Posterior vena cava (tissue), 2 donors: ENCODE data around the gene RNF11. TPM values are rescaled to one million over a fixed set of nuclear protein-coding genes. Genes with fewer than 3 reads are reported as not detected.
A peak's percentile ranks its signal among the peaks of the same experiment; 100 is the strongest.
"Not testable (repeated sequence)": the region's sequence is repeated elsewhere in the genome, so short reads cannot be mapped to it uniquely, and the experiment has no call there.

Experiments used
- DNase-seq: peaks from one replicate; pipeline ENCODE4 v3.0.0-alpha.2; 2020; ENCODE audit warnings: low spot score
- intact Hi-C, 2 donors: fragments of 100-400 bp; cut with DNase I; formaldehyde crosslinking; loops; one replicate each; pipeline versions ENCODE4 v1.14.1 to v1.14.2; 2022 to 2023
- total RNA-seq, 2 donors: library from RNA; stranded (reverse); fragmentation: NEBNext Ultra II Directional; extraction: Animal tissue kit (Norgen Biotek cat#: 25700); gene quantifications; one replicate each; pipeline ENCODE4 v1.2.1, GENCODE V29; 2021
- donor health status: DM: yes; HTN: yes; CAD: no.
- donor health status: DM: yes; HTN: yes; CAD: no.

Gene RNF11
- total RNA-seq, 2 donors from 2014 or later, result 101 to 114 TPM

- no peak for DNase-seq
- intact Hi-C loops, result no loop called here
Measured at GRCh38 chr1:51222809-51223208, 13.3 kb upstream of the RNF11 start.

GRCh38 chr1:51224255-51224654 lies 11.8 kb upstream of the RNF11 start:
- intact Hi-C loops, result no loop called here
- DNase-seq, result no peak

DNA sequence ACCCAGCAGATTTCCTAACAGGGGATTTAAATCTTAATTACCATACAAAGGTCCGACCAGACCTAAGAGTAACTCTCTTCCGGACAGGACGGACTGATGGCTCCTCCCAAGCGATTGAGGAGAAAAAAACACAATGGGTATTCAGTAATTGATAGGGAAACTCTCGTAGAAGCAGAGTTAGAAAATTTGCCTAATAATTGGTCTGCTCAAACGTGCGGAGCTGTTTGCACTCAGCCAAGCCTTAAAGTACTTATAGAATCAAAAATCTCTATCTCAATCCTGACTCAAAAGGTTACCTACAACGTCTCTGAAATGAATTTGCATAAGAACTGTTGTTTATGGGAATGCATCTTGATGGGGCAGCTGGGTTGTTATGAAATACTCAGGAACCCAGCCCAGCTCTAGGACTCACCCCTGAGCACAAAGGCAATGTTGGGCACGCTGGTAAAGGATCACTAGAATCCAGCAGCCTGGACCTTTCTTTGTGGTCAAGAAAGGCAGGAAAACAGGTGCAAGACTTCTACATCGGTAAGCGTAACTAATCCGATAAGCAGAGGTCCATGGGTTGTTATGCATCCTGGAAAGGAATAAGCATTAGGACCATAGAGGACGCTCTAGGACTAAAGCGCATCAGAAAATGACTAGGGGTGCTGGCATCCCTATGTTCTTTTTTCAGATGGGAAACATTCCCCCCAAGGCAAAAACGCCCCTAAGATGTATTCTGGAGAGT lies 8.7 kb upstream of the RNF11 start:
- intact Hi-C loops, DNase-seq: not testable (repeated sequence)

DNA sequence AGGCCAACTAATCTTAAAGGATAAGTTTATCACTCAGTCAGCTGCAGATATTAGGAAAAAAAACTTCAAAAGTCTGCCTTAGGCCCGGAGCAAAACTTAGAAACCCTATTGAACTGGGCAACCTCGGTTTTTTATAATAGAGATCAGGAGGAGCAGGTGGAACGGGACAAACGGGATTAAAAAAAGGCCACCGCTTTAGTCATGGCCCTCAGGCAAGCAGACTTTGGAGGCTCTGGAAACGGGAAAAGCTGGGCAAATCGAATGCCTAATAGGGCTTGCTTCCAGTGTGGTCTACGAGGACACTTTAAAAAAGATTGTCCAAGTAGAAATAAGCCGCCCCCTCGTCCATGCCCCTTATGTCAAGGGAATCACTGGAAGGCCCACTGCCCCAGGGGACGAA lies 7.6 kb upstream of the RNF11 start:
- intact Hi-C loops, DNase-seq: not testable (repeated sequence)

DNA sequence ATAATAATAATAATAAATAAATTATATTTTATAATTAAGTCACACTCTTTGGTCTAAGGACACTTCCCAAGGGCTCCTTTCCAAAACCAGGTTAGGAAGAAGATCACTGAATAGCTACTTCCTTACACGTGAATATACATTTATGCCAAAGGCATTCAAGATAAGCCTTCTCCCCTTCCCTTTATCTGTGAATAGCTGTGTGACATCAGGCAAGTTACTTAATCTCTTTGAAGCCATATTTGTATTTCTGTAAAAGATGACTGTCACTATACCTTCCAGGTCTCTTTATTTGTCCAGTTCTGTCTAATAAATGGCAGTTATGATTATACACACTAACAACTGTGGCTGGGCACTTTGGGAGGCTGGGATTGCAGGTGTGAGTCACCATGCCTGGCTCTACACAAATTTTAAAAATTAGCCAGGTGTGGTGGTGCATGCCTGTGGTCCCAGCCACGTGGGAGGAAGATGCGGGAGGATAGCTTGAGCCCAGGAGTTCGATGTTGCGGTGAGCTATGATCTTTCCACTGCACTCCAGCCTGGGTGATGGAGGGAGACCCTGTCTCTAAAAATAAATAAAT lies 5.5 kb upstream of the RNF11 start:
- intact Hi-C loops, result no loop called here

DNA sequence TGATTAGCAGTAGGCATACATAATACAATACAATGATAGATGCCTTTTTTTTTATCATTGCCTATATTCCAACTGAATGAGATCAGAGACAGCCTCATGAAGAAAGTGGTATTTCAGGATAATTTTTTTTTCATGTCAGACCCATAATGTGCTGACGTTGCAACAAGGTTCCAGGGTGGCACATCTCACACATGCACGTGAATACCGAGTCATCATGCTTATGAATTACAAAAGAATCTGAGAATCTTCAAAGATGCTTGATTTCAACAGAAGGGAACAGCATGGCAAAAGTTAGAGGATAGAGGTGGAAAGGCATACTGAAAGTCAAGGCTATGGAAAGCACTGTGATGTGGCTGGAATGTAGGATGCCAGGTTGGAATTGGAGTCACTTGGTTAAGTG lies 5.0 kb upstream of the RNF11 start:
- intact Hi-C loops, result no loop called here
- DNase-seq, result no peak

More for the DNA sequence above, 5.5 kb upstream of the RNF11 start:
- no peak for DNase-seq

- intact Hi-C loops, result no loop called here
Measured at GRCh38 chr1:51231896-51232295, 4.2 kb upstream of the RNF11 start.

DNA sequence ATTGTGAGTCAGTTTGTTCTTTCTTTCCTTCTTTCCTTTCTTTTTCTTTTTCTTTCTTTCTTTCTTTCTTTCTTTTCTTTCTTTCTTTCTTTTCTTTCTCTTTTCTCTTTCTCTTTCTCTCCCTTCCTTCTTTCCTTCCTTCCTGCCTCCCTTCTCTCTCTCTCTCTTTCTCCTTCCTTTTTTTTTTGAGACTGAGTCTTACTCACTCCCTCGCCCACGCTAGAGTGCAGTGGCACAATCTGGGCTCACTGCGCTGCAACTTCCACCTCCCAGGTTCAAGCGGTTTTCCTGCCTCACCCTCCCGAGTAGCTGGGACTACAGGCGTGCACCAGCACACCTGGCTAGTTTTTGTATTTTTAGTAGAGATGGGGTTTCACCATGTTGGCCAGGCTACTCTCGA lies 1.8 kb upstream of the RNF11 start:
- DNase-seq, intact Hi-C loops: not testable (repeated sequence)

More at GRCh38 chr1:51231896-51232295, 4.2 kb upstream of the RNF11 start:
- DNase-seq, result no peak

GRCh38 chr1:51234721-51235425 lies 1.2 kb upstream of the RNF11 start:
- DNase-seq, result no peak
- intact Hi-C loops, result no loop called here

- intact Hi-C loops, result no loop called here
Measured at GRCh38 chr1:51236531-51237350, 668 bp downstream of the RNF11 start.

DNA sequence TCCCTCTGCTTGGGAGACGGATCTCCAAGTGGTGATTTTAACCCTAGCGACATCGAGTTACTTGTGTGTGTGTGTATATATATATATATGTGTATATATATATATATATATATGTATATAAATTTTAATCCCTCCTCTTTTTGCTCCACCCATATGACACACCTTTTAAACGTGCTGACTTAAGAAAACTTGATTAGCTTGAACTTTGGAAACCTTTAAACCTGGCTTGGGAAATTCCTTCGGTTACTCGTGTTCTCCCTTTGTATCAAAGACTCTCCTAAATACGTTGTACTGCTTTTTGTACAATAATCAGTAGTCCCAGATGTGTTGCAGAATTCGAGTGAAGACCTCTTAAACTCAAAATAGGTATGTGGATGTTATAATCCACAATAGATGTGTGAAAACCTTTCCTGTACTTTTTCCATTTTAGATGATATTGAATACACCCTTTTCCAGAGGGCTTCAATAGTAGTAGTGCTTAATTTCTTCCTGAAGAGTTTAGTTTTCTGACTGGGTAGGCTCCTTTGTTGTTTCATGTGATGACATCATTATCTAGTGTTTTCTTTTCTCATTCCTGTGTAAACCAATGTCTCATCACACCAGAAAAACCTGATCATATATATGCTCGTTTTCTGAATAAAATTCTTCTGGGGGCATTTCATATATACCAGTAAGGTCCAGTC lies 1.4 kb downstream of the RNF11 start:
- DNase-seq, result no peak
- intact Hi-C loops, result no loop called here

More at GRCh38 chr1:51236531-51237350, 668 bp downstream of the RNF11 start:
- DNase-seq, result peak; percentile 84

DNA sequence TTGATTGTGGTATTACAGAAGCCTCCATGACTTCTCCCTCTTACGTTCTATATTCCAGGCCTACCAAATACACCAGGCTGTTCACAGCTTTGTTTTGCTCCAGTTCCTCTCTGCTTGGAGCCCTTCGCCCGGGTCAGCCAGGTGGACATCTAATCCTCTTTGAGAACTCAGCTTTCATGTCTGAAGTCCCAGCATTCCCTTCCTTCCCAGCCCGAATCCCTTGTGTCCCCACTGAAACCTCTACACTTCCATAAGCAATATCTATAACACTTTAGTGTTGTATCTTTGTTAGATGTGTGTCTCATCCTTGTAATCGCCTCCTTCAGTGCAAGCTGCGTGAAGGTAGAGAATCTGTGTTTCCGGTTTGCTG lies 1.9 kb downstream of the RNF11 start:
- no peak for DNase-seq
- intact Hi-C loops, result no loop called here

DNA sequence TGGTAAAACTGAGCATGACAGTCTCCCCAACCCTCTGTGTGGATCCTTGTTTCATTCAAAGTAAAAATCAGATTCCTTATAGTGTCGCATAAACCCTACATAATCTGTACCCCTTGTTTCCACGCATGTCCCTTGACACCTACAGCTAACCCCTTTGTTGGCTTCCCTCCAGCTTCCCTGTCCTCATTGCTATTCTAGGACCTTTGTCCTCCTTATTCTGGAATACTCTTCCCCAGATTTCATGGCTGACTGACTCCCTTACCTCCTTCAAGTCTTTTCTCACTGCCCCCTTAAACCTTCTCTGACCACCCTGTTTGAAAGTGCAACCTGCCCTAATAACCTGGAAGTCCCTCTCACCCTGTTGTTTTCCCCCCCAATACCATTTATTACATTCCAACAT lies 4.0 kb downstream of the RNF11 start:
- no peak for DNase-seq
- intact Hi-C loops, result no loop called here

GRCh38 chr1:51241119-51241518 lies 5.0 kb downstream of the RNF11 start:
- intact Hi-C loops, result no loop called here
- DNase-seq, result no peak

GRCh38 chr1:51242546-51242945 lies 6.5 kb downstream of the RNF11 start:
- no peak for DNase-seq
- intact Hi-C loops, result no loop called here

- DNase-seq, result no peak
- intact Hi-C loops, result no loop called here
Measured at GRCh38 chr1:51247022-51247421, 10.9 kb downstream of the RNF11 start.

DNA sequence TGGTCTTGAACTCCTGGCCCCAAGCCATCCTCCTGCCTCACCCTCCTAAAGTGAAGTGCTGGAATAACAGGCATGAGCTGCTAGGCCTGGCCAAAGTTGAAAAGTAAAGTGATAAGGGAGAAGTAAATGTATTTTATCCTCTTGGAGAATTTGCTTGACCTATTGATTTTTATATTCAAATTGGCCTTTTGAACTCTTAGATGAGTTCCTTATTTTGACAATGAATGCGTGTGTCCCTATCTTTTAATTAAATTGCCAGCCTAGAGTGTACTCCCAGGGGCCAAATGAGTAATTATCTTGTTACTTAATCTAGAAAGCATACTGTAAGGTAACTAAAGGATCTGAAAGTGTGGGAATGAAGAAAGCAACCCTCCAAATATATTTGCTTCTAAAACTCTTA lies 11.4 kb downstream of the RNF11 start:
- intact Hi-C loops, result no loop called here
- DNase-seq, result no peak

DNA sequence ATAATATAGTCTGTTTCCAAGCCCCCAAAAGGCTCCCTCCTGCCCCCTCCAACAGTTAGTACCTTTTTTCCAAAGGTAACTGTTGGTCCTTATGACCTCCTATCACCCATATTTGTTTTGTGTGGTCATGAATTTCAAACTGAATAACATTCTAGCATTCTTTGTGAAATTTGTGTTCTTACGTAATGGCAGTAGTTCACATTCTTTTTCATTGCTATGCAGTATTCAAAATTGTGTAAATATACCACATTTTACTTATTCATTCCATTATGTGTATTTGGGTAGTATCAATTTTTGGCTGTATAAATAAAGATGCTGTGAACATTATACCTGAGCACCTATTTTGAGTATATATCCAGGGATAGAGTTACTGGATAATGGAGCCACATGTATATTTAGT lies 13.4 kb downstream of the RNF11 start:
- intact Hi-C loops, result no loop called here
- DNase-seq, result no peak

DNA sequence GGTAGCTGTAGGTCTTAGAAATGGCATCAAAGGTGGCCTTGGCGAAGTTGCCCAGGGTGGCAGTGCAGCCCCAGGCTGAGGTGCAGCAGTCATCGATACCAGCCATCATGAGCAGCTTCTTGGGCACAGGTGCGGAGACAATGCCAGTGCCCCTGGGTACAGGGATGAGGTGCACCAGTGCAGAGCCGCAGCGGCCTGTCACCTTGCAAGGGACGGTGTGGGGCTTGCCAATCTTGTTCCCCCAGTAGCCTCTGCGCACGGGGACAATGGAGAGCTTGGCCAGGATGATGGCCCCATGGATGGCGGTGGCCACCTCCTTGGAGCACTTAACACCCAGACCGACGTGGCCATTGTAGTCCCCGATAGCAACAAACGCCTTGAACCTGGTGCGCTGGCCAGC lies 14.7 kb downstream of the RNF11 start:
- DNase-seq, intact Hi-C loops: not testable (repeated sequence)
